Measurements from ENCODE around the gene SUN2. TPM values are rescaled to one million over a fixed set of nuclear protein-coding genes. Genes with fewer than 3 reads are reported as not detected.
A peak's percentile ranks its signal among the peaks of the same experiment; 100 is the strongest.

The SUN2 gene
- total RNA-seq, 1 donor from 2014 or later, result 130 TPM

GRCh38 chr22:38706101-38706900 is 49.5 kb downstream of the SUN2 start:
- peak; percentile 84 for DNase-seq (ENCODE audit: low spot score)
- intact Hi-C loops (cut with DNase I), result no loop called here

GRCh38 chr22:38705235-38706100 is 50.3 kb downstream of the SUN2 start, which contains the start of gene GTPBP1:
Gene GTPBP1, plus strand, starts transcription at chr22:38705944. Its CDS starts 12 bp downstream, at chr22:38705956.
- DNase-seq (ENCODE audit: low spot score), result peak; percentile 99
- intact Hi-C loops (cut with DNase I), result no loop called here

- peak; percentile 44 for DNase-seq (ENCODE audit: low spot score)
- intact Hi-C loops (cut with DNase I), result loop anchor here (5.0 kb wide), 1 partner anchor 53 kb away; the partner anchor contains the start of gene SUN2
These were observed 51.1 kb downstream of the SUN2 start for GRCh38 chr22:38704654-38705234.

- intact Hi-C loops (cut with DNase I), result loop anchor here (5.0 kb wide), 1 partner anchor 56 kb away; the partner anchor contains the start of gene SUN2
- peak; percentile 99 for DNase-seq (ENCODE audit: low spot score)
These were observed 54.8 kb downstream of the SUN2 start, which contains the start of gene JOSD1 for GRCh38 chr22:38700789-38701628. Gene JOSD1, minus strand, starts transcription at chr22:38700943. Its CDS starts 956 bp downstream, at chr22:38699987.

- intact Hi-C loops (cut with DNase I), result loop anchor here (5.0 kb wide), 1 partner anchor 57 kb away; the partner anchor contains the start of gene SUN2
- peak; percentile 87 for DNase-seq (ENCODE audit: low spot score)
These were observed 55.5 kb downstream of the SUN2 start for GRCh38 chr22:38700270-38700788.

- intact Hi-C loops (cut with DNase I), result loop anchor here (5.0 kb wide), 1 partner anchor 58 kb away; the partner anchor contains the start of gene SUN2
- DNase-seq (ENCODE audit: low spot score), result no peak
These were observed 56.0 kb downstream of the SUN2 start for GRCh38 chr22:38699784-38700183.

- intact Hi-C loops (cut with DNase I), result no loop called here
- DNase-seq (ENCODE audit: low spot score), result no peak
These were observed 56.7 kb downstream of the SUN2 start for GRCh38 chr22:38699143-38699542.

GRCh38 chr22:38698407-38699094 is 57.2 kb downstream of the SUN2 start:
- intact Hi-C loops (cut with DNase I), result no loop called here
- DNase-seq (ENCODE audit: low spot score), result no peak

GRCh38 chr22:38697425-38698089 is 58.2 kb downstream of the SUN2 start:
- no peak for DNase-seq (ENCODE audit: low spot score)
- intact Hi-C loops (cut with DNase I), result no loop called here

- intact Hi-C loops (cut with DNase I), result no loop called here
- DNase-seq (ENCODE audit: low spot score), result no peak
These were observed 59.0 kb downstream of the SUN2 start for GRCh38 chr22:38696606-38697424.

- intact Hi-C loops (cut with DNase I), result no loop called here
- no peak for DNase-seq (ENCODE audit: low spot score)
These were observed 60.9 kb downstream of the SUN2 start for GRCh38 chr22:38694940-38695339.

- intact Hi-C loops (cut with DNase I), result no loop called here
- DNase-seq (ENCODE audit: low spot score), result no peak
These were observed 61.7 kb downstream of the SUN2 start for GRCh38 chr22:38694049-38694448.

GRCh38 chr22:38689651-38690050 is 66.1 kb downstream of the SUN2 start:
- DNase-seq (ENCODE audit: low spot score), result no peak
- intact Hi-C loops (cut with DNase I), result no loop called here

GRCh38 chr22:38685761-38686160 is 70.0 kb downstream of the SUN2 start:
- intact Hi-C loops (cut with DNase I), result no loop called here
- DNase-seq (ENCODE audit: low spot score), result no peak

GRCh38 chr22:38684895-38685294 is 70.9 kb downstream of the SUN2 start:
- intact Hi-C loops (cut with DNase I), result no loop called here
- no peak for DNase-seq (ENCODE audit: low spot score)
